H1 (cell line): ENCODE data around the gene MAP7D2. TPM values are rescaled to one million over a fixed set of nuclear protein-coding genes. Genes with fewer than 3 reads are reported as not detected.

ENCODE experiments used
- GABPA ChIP-seq: IDR thresholded peaks from 2 replicates; pipeline ENCODE4 v1.6.1; 2011; ENCODE audit warnings: mild to moderate bottlenecking, low read length, moderate library complexity, borderline replicate concordance; ENCODE audit not compliant: insufficient read depth
- NRF1 ChIP-seq: IDR thresholded peaks from 2 replicates; pipeline ENCODE4 v1.6.1; 2011; ENCODE audit warnings: mild to moderate bottlenecking, low read depth, low read length, improper control_type of control experiment
- RBBP5 ChIP-seq: IDR thresholded peaks from 2 replicates; pipeline ENCODE4 v1.7.1; 2012; ENCODE audit warnings: low read depth, mild to moderate bottlenecking, inconsistent platforms, low read length, moderate library complexity, borderline replicate concordance
- SP4 ChIP-seq: IDR thresholded peaks from 2 replicates; pipeline ENCODE4 v1.6.1; 2012; ENCODE audit warnings: low read length, inconsistent platforms
- polyA plus RNA-seq, 7 experiments: library from polyadenylated mRNA; depleted of rRNA in 3 of 7; stranded (reverse) in 5 of 7; unstranded in 2 of 7; fragments of >200 nt in 5 of 7; fragments of 200-250 nt in 2 of 7; gene quantifications; 1 replicate in 5 of 7; 2 replicates in 1 of 7; 4 replicates in 1 of 7; pipeline versions ENCODE4 v1.2.1 to v1.2.3, GENCODE V29; 2011 to 2013; ENCODE audit warnings: missing spikeins in 2 of 7, mixed read lengths in 2 of 7
- total RNA-seq: library from RNA; stranded (reverse); fragmentation: NEBNext Ultra II Directional; extraction: Animal tissue kit (Norgen Biotek cat#: 25700); gene quantifications from 2 replicates; pipeline ENCODE4 v1.2.1, GENCODE V29; 2021
- TF ChIP-seq, protein P1 (sequence below): fragments of 300-600 bp; sonication (generic); IDR thresholded peaks from 2 replicates; pipeline ENCODE4 v1.7.1; 2012; ENCODE audit warnings: low read length, moderate library complexity, mild to moderate bottlenecking, inconsistent platforms; ENCODE audit not compliant: insufficient replicate concordance

Gene MAP7D2
- total and polyA plus RNA-seq, 2 of the 8 experiments (the other 6 are each of a cell fraction or from before 2014, with no cell fraction given) = 0.65 to 0.83 TPM

DNA sequence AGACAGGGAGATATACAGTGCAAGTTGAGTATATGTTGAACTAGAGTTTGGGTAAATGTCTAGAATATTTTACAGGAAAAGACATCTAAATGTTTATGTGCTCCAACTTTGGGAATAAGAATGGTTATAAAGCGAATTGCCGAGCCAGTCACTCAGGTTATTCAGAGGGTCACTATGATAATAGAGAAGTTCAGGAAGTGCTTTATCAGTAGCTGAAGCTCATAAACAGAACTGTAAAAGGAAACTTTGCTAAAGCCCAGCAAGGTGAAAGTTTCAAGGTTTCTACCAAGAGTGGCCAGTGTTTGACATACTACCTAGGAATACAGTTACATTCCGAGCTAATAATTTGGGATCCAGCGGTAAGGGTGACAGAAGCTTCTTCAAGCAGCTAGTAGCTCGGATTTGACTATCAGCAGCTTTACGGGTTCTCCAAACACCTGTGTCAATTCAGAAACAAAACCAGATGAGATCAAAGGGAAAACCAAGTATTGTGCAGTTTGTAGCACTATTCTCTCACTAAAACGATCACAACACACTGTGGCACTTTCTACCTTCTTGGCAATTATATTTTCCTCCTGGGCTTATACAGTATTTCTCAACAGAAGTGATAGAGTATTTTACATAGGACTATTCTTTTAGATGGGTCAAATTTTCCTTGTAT lies 108.6 kb downstream of the MAP7D2 start (continued):
- TF ChIP-seq, protein P1, sequence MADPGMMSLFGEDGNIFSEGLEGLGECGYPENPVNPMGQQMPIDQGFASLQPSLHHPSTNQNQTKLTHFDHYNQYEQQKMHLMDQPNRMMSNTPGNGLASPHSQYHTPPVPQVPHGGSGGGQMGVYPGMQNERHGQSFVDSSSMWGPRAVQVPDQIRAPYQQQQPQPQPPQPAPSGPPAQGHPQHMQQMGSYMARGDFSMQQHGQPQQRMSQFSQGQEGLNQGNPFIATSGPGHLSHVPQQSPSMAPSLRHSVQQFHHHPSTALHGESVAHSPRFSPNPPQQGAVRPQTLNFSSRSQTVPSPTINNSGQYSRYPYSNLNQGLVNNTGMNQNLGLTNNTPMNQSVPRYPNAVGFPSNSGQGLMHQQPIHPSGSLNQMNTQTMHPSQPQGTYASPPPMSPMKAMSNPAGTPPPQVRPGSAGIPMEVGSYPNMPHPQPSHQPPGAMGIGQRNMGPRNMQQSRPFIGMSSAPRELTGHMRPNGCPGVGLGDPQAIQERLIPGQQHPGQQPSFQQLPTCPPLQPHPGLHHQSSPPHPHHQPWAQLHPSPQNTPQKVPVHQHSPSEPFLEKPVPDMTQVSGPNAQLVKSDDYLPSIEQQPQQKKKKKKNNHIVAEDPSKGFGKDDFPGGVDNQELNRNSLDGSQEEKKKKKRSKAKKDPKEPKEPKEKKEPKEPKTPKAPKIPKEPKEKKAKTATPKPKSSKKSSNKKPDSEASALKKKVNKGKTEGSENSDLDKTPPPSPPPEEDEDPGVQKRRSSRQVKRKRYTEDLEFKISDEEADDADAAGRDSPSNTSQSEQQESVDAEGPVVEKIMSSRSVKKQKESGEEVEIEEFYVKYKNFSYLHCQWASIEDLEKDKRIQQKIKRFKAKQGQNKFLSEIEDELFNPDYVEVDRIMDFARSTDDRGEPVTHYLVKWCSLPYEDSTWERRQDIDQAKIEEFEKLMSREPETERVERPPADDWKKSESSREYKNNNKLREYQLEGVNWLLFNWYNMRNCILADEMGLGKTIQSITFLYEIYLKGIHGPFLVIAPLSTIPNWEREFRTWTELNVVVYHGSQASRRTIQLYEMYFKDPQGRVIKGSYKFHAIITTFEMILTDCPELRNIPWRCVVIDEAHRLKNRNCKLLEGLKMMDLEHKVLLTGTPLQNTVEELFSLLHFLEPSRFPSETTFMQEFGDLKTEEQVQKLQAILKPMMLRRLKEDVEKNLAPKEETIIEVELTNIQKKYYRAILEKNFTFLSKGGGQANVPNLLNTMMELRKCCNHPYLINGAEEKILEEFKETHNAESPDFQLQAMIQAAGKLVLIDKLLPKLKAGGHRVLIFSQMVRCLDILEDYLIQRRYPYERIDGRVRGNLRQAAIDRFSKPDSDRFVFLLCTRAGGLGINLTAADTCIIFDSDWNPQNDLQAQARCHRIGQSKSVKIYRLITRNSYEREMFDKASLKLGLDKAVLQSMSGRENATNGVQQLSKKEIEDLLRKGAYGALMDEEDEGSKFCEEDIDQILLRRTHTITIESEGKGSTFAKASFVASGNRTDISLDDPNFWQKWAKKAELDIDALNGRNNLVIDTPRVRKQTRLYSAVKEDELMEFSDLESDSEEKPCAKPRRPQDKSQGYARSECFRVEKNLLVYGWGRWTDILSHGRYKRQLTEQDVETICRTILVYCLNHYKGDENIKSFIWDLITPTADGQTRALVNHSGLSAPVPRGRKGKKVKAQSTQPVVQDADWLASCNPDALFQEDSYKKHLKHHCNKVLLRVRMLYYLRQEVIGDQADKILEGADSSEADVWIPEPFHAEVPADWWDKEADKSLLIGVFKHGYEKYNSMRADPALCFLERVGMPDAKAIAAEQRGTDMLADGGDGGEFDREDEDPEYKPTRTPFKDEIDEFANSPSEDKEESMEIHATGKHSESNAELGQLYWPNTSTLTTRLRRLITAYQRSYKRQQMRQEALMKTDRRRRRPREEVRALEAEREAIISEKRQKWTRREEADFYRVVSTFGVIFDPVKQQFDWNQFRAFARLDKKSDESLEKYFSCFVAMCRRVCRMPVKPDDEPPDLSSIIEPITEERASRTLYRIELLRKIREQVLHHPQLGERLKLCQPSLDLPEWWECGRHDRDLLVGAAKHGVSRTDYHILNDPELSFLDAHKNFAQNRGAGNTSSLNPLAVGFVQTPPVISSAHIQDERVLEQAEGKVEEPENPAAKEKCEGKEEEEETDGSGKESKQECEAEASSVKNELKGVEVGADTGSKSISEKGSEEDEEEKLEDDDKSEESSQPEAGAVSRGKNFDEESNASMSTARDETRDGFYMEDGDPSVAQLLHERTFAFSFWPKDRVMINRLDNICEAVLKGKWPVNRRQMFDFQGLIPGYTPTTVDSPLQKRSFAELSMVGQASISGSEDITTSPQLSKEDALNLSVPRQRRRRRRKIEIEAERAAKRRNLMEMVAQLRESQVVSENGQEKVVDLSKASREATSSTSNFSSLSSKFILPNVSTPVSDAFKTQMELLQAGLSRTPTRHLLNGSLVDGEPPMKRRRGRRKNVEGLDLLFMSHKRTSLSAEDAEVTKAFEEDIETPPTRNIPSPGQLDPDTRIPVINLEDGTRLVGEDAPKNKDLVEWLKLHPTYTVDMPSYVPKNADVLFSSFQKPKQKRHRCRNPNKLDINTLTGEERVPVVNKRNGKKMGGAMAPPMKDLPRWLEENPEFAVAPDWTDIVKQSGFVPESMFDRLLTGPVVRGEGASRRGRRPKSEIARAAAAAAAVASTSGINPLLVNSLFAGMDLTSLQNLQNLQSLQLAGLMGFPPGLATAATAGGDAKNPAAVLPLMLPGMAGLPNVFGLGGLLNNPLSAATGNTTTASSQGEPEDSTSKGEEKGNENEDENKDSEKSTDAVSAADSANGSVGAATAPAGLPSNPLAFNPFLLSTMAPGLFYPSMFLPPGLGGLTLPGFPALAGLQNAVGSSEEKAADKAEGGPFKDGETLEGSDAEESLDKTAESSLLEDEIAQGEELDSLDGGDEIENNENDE = no peak
- no peak for TF ChIP-seq GABPA
- no peak for TF ChIP-seq RBBP5
- TF ChIP-seq NRF1 = no peak
- no peak for TF ChIP-seq SP4
